ENCODE data around the gene KNOP1. TPM values are rescaled to one million over a fixed set of nuclear protein-coding genes. Genes with fewer than 3 reads are reported as not detected.
A peak's percentile ranks its signal among the peaks of the same experiment; 100 is the strongest.

Gene KNOP1
- total RNA-seq, 2 donors from 2014 or later = 14.2 to 28.0 TPM

- no peaks in the 10 kb centered on the region for H3K9me3 ChIP-seq
- no peak overlapping the region for H3K9ac ChIP-seq (ENCODE audit: low read depth in 2 of 2, low read length in 2 of 2)
- TF ChIP-seq CTCF (IDR thresholded peaks at IDR 0.05) = no peak
- no peaks in the 10 kb centered on the region for H3K36me3 ChIP-seq
- H3K4me3 ChIP-seq = no peak overlapping the region
- H3K27me3 ChIP-seq = no peaks in the 10 kb centered on the region
- intact Hi-C loops (cut with DNase I) = no loop called here
- H3K4me1 ChIP-seq = peaks cover 2% of the 10 kb centered on the region
- DNase-seq = no peak
- no peak overlapping the region for H3K27ac ChIP-seq
Measured at GRCh38 chr16:19760356-19761060, 42.5 kb upstream of the KNOP1 start.

DNA sequence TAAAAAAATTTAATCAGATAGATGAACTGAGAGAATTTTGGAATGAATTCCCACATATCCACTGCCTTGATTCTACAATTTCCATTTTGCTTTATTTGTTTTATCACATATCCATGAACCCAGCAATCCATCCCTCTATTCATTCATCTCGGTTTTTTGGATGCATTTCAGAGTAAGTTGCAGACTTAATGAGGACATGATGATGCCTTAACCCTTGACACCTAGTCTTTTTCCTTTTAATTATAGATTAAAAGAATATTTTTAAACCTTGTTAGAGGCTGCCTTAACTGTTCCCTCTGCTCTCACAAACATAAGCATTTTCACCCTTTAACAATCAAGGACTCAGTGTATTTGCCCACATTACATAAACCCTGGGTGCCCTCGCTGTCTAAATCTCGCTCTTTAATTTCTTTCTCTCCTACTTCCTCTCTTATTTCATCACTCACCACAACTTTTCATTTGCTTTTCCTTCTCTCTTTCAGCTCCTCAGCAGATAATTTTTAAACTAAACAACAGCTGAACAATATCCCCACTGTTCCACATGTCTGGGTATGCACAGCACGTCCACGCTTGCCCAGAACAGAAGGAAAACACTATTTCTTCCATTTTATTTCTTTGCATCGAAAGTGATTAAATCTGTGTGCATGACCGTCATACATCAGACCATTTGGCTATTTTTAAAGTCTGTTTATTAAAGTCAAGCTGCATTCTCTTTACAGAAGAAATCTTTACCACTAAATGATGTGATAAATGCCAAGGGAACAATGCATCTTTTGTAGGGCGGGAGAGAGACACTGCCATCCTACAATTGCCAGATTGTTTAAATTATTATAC, 40.0 kb upstream of the KNOP1 start:
- no peak for DNase-seq
- intact Hi-C loops (cut with DNase I) = no loop called here
- H3K27me3 ChIP-seq = no peaks in the 10 kb centered on the region
- H3K9me3 ChIP-seq = no peaks in the 10 kb centered on the region
- peak overlapping the region; percentile 23 for H3K27ac ChIP-seq
- H3K36me3 ChIP-seq = no peaks in the 10 kb centered on the region
- TF ChIP-seq CTCF (IDR thresholded peaks at IDR 0.05) = no peak
- no peak overlapping the region for H3K4me3 ChIP-seq
- no peak overlapping the region for H3K9ac ChIP-seq (ENCODE audit: low read depth in 2 of 2, low read length in 2 of 2)
- peaks cover 2% of the 10 kb centered on the region for H3K4me1 ChIP-seq

DNA sequence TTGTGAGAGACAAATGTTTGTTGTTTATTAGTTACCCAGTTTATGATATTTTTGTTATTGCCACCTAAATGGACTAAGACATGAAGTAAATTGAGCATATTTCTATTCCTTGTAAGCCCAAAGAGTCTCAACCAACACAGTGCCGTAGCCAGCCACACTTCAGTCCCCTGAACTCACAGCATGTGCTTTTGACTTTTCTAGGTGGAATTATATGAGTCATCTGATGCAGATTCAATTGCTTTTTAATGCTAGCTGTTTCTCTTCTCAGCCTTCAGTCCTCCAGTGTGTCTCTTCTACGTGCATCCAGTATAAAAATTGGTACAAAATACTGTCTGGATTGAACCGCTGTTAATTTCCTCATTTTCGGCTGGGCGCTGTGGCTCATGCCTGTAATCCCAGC, 39.0 kb upstream of the KNOP1 start:
- Histone ChIP-seq H3K27ac (no peak overlapping the region), H3K9me3 (no peaks in the 10 kb centered on the region), H3K4me1 (peaks cover 2% of the 10 kb centered on the region), H3K36me3 (no peaks in the 10 kb centered on the region), H3K27me3 (no peaks in the 10 kb centered on the region), H3K9ac (ENCODE audit: low read depth in 2 of 2, low read length in 2 of 2) (no peak overlapping the region), H3K4me3 (no peak overlapping the region)
- intact Hi-C loops (cut with DNase I) = no loop called here
- no peak for DNase-seq
- no peak for TF ChIP-seq CTCF (IDR thresholded peaks at IDR 0.05)

DNA sequence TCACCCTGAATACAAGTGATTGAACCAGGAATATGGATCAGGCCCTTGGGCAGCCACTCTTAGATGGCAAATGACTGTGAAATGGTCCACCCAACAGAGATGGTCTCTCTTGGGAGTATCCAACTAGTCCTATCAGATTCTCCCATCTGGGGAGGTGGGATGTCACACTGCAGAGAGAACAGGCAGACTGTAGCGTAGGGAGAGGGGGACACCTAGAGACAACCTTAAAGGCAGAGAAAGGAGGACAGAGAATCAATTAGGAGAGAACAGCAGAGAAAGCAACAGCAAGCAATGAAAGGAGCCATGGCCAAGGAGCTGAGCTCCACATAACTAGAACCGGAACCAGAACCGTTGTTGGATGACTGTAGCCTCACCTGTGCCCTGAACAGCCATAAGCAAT, 37.2 kb upstream of the KNOP1 start:
- intact Hi-C loops (cut with DNase I) = no loop called here
- H3K27ac ChIP-seq = no peak overlapping the region
- H3K9ac ChIP-seq (ENCODE audit: low read depth in 2 of 2, low read length in 2 of 2) = no peak overlapping the region
- TF ChIP-seq CTCF (IDR thresholded peaks at IDR 0.05) = no peak
- DNase-seq = no peak
- no peaks in the 10 kb centered on the region for H3K36me3 ChIP-seq
- H3K9me3 ChIP-seq = no peaks in the 10 kb centered on the region
- no peak overlapping the region for H3K4me3 ChIP-seq
- H3K27me3 ChIP-seq = no peaks in the 10 kb centered on the region
- H3K4me1 ChIP-seq = peaks cover 2% of the 10 kb centered on the region

- DNase-seq = no peak
- Histone ChIP-seq H3K4me3 (no peak overlapping the region), H3K36me3 (no peaks in the 10 kb centered on the region), H3K27me3 (no peaks in the 10 kb centered on the region), H3K4me1 (peaks cover 2% of the 10 kb centered on the region), H3K27ac (peak overlapping the region; percentile 14), H3K9ac (ENCODE audit: low read depth in 2 of 2, low read length in 2 of 2) (no peak overlapping the region), H3K9me3 (no peaks in the 10 kb centered on the region)
- intact Hi-C loops (cut with DNase I) = no loop called here
- TF ChIP-seq CTCF (IDR thresholded peaks at IDR 0.05) = no peak
Measured at GRCh38 chr16:19754644-19755036, 36.6 kb upstream of the KNOP1 start.

All from colonic mucosa (tissue), 4 donors.